Myocyte (in vitro differentiated cells): ENCODE data around the gene GALNT11. TPM values are rescaled to one million over a fixed set of nuclear protein-coding genes. Genes with fewer than 3 reads are reported as not detected.
A peak's percentile ranks its signal among the peaks of the same experiment; 100 is the strongest.
"Not testable (repeated sequence)": the region's sequence is repeated elsewhere in the genome, so short reads cannot be mapped to it uniquely, and the experiment has no call there.

Experiments used
- DNase-seq: peaks from one replicate; pipeline ENCODE4 v3.0.0-alpha.2; 2012; ENCODE audit warnings: low read depth
- polyA plus RNA-seq: library from polyadenylated mRNA; unstranded; fragments of >200 nt; gene quantifications from one replicate; pipeline ENCODE4 v1.2.1, GENCODE V29; 2012; ENCODE audit warnings: missing spikeins
- total RNA-seq: library from RNA; depleted of rRNA; stranded (reverse); fragments of >200 nt; gene quantifications from 2 replicates; pipeline ENCODE4 v1.2.3, GENCODE V29; 2014

Gene GALNT11
- 80.0 and 94.2 TPM in 2 replicates for total RNA-seq
- 48.6 TPM for polyA plus RNA-seq

DNA sequence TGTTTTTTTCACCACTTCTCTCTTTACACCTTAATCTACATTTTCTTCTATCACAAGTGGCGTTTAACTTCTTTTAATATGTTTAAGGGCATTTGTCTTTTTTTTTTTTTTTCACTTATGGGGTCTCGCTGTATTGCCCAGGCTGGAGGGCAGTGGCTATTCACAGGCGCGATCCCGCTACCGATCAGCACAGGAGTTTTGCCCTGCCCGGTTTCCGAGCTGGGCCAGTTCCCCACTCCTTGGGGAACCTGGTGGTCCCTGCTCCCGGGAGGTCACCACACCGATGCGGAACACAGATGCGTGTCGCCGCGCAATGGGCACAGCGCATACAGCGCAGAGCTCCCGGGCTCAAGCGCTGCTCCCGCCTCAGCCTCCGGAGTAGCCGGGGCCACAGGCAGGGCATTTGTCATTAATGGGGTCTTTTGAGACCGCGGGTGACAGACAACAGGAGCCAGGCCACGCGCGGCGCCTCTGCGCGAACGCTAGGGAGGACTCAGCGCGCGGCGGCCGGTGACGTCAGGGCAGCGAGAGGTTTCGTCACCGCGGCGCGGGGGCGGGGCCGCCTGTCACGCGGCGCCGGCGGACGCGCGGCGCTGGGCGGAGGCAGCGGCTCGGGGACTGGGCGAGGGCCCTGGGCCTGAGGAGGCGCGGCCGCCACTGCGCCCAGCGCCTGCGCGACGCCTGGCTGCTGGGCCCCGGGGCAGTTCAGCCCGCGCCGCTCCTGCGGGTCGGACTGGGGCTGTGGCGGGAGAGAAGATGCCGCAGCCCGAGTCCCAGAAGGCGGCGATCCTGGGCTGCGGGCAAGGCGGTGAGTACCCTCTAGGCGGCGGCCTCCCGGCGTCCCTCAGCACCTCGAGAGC, at the start of gene GALNT11:
GALNT11 (plus strand) TSS at position 598 of the 860 bp plus-strand sequence. CDS start 68,554 bp downstream, outside the sequence.
- DNase-seq: peak; percentile 92

DNA sequence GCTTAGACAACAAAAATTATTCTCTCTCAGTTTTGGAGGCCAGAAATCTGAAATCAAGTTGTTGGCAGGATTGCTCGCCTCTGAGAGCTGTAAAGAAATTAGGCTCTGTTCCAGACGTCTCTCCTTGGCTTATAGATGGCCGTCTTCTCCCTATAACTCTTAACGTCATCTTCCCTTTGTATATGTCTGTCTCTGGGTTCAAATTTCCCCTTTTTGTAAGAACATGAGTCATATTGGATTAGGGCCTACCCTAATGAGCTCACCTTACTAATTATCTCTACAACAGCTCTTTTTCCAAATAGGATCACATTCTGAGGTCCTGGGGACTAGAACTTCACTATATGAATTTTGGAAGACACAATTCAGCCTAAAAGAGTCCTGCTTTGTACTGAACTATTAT, 46.9 kb upstream of the GALNT11 start:
- no peak for DNase-seq

DNA sequence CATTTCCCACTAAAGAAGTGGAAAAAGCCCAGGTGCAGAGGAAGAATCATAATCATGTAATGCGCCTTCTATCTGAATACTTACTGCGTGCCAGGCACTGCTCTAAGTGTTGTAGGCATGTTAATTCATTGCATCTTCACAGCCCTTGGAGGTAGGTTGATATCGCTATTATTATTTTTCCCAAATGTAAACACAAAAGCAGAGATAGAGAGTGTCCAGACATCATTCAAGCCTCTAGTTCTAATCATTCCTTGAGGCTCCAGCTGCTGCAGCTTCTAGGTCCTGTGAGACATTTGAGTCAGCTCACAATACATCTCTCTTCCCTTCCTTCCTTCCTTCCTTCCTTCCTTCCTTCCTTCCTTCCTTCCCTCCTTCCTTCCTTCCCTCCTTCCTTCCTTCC, 44.3 kb upstream of the GALNT11 start:
- no peak for DNase-seq

DNA sequence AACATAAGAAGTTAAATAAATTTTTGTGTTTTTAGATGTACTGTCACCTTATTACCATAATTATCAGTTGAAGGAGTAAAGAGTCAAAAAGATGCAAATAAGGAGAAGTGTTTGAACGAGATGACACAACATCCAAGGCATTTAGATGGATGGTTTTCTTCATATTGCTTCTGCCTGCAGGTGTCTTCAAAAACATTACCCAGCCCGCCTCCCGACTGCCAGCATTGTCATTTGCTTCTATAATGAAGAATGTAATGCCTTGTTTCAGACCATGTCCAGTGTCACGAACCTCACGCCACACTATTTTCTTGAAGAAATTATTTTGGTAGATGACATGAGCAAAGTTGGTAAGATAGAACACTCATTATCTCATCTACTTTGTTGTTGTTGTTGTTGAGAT, 42.7 kb upstream of the GALNT11 start:
- DNase-seq: no peak

DNA sequence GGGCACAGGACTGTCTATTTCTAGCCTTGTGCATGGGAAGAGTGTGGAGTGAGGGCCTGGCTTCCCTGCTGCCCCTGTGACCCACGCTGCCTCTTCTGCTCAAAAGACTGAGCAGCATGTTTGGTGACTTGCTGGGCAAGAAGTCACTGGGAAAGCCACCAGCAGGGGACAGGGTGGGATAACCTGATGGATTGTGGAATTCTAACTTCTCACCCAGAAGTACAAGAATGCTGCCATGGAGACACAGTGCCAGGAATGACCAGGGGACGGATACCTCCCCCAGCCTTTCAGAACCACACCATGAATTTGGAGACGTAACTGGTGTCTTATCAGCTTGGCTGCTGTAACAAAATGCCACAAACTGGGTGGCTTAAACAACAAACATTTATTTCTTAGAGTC, 40.9 kb upstream of the GALNT11 start:
- no peak for DNase-seq

DNA sequence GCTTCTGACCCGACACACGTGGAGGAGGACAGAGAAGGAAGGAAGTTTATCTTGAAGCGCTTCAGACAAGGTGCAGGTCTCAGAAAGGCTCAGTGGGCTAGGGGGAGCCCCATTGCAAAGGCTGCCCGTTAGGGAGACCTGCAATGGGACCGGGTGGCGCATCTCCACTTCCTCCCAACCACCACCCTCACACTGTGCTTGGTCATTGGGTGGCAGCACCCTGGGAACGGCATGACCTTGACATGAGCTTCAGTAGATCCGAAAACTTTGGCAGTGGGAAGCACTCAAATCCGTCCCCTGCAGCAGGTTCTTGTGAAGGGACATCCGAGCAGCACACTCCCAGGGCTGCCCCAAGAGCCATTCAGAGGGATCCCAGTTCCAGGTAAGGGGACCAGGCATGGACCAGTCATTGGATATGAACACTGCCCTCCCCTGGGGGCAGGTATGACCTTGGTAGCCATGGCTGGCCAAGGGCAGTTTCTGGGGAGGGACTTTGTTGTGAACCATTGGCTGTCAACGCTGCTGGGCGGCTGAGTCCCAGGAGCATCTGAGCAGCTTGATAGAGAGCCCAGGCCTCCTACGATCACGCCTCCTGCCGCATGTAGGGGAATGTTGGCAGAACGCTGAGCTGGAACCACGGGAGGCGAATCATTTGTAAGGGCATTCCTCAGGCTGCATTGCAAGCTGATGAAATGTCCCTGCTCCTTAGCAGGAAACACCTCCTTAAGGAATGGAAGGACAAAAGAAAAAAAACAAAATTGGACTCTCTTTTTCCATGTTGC, 37.5 kb upstream of the GALNT11 start:
- no peak for DNase-seq

DNA sequence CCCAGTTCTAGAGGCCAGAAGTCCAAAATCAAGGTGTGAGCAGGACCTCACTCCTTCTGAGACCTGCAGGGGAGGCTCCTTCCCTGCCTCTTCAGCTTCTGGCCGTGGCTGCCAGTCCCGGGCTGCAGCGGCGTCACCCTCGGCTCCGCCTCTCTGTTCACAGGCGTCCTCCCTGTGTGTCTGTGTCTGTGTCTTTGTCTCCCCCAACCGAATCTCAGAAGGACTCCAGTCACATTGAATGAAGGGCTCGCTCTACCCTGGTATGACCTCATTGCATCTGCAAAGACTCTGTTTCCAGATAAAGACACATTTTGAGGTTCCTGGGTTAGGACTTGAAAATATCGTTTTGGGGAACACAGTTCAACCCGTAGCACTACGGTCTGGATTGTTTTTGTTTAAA, 33.1 kb upstream of the GALNT11 start:
- peak; percentile 63 for DNase-seq

DNA sequence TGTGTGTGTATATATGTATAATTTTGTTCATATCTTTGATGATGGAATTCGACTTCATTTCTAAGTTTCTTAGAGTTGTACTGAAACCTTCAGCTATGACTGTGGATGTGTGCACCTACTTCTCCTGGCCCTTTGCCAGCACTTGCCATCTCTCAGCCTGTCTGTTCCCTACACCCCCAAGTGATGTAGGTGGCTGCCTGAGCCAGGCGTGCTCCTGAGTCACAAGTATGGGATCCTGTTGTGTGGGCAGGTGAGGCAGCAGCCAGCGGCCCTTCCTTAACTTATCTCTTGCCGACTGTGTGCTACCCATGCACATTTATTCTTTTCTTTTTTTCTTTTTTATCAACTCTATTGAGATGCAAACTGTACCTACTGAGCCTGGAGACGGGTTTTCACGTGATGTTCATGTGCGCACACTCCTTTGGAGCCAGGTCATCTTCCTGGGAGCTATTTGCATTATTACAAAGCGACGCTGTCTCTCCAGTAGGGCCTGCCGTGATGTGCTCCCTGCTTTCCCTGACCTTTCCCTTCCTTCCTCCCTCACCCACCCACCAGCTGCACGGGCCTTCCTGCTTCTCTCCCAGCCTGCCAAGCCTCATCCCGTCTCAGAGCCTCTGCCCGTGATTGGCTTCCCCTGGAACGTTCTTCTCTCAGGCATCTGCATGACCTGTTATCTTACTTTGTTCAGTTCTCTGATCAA, 31.3 kb upstream of the GALNT11 start:
- no peak for DNase-seq

DNA sequence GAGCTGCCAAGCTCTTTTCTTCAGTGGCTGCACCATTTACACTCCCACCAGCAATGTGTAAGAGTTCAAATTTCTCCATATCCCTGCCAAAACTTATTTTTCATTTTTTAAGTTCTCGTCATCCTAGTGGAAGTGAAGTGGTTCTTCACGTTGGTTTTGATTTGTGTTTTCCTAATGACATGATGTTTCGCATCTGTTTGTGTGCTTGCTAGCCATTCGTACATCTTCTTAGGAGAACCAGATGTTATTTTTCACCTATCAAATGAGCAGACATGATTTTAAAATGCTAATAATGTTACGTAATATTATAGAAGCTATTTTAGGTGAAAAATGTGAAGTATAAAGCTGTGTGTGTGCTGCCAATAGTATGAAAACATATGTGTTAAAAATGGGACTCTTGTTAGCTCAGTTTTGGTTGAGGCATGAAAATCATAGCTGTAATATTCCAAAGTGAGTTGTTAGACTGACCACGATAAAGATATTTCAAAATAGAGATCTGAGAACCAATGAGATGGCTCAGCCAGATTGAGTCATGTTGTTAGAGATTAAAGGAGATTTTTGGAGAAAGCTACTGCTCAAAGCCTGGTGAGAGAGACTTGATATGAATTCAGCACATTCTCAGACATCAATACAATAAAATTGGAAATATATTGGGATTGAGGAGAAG, 25.9 kb upstream of the GALNT11 start:
- no peak for DNase-seq

DNA sequence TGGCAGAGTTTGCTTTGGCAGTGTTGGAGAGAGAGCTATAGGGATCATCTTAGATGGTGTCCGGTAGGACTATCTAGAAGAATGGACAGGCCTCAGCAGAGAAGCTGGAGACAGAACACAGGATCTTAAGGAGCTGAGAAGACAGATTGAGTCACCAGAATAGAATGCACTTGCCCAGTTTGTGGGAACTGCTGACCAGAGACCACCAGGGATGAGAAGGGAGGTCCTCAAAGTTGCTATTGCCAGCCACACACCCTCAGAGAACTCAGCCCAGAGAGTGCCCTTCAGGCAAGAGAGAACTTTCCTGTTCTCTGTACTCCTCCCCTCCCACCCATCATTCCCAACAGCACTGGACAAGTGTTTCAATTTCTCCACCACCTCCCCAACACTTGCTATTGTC, 25.3 kb upstream of the GALNT11 start:
- no peak for DNase-seq

DNA sequence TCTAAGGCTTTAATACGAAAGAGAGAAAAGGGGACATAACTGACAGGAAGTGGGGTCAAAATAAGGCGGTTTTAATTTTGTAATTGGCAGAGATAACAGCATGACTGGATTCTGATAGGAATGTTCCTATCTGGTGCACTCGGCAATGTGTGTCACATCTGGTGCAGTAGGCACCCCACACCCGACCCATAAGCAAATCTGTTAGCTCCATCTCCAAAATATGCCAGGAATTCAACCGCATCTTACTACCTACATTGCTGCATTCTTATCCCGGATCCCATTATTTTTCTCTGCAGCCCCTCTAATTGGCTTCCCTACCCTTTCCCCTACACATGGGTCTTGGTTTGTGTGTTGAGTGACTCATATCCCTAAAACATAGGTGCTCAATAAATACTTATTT, 19.1 kb upstream of the GALNT11 start:
- no peak for DNase-seq

DNA sequence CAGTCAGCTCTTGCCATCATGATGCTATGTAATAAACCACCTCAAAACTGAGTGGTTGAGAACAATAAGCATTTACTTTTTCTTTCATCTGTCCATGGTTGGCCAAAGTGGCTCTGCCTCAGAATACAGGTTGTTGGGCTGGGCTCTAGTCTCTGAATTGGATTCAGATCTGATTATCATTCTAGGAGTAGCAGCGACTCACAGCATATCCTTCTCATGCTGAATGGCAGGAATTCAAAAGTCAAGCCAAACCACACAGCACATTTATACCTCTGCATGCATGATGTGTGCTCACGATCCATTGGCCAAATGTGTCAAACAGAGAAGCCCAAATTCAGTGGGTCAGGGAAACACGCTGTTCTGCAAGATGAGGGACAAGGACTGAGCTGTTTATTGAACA, 13.6 kb upstream of the GALNT11 start:
- no peak for DNase-seq

DNA sequence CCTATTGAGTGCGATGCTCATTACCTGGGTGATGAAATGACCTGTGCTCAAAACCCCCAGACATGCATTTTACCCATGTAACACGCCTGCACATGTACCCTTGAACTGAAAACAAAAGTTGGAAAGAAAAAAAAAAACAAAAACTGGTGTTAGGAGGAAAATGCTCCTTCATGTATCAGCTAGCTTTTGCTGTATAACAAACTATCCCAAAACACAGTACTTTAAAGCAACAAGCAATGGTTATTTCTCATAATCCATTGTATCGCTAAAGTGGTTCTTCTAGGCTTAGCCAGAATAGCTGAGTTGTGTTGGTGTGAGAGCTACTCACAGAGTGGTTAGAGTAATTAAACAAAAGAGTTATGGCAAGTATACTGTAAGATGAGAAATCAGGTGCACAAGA, 12.2 kb upstream of the GALNT11 start:
- no peak for DNase-seq

DNA sequence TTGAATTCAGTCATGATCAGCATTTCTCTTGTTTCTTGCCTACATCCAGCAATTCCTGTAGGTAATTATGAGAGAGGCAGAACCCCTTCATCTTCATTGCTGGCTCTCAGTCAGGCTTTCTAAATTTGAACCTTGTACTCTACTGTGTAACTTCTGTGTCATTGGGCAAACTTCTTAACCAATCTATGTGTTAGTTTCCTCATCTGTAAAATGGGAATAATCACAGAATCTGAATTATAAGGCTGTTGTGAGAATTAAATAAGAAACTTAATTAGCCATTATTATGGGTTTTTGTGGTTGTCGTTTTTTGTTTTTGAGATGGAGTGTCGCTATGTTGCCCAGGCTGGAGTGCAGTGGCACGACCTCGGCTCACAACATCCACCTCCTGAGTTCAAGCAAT, 11.5 kb upstream of the GALNT11 start:
- no peak for DNase-seq

DNA sequence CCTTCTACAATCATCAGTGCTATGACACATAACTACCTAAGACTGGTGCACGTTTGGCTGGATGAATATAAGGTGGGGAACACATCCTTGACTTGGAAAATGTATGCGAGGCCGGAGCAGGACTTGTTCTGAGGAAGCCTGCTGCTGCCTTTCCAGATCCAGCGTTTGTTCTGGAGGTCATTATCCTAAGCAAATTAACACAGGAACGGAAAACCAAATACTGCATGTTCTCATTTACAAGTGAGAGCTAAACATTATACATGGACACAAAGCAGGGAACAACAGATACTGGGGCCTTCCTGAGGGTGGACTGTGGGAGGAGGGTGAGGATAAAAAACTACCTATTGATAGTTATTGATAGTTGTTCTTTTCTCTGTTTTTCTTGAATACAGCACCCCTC, 10.8 kb upstream of the GALNT11 start:
- no peak for DNase-seq

DNA sequence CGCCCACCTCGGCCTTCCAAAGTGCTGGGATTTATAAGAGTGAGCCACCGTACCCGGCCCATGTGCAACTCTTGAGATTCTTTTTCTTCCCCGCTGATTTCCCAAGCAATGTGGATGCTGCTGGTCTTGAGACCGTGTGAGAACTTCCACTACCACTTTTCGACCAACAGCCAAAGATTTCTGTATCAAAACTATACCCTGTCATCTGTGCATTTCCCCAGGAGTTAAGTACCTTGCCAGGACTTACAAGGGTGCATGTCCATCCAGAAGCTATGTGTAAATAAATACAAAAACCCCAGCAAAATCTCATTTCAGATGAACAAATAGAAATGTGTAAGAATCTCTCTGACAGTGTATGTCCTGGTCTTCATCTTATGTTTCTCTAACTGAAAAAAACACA, 9.9 kb upstream of the GALNT11 start:
- no peak for DNase-seq

DNA sequence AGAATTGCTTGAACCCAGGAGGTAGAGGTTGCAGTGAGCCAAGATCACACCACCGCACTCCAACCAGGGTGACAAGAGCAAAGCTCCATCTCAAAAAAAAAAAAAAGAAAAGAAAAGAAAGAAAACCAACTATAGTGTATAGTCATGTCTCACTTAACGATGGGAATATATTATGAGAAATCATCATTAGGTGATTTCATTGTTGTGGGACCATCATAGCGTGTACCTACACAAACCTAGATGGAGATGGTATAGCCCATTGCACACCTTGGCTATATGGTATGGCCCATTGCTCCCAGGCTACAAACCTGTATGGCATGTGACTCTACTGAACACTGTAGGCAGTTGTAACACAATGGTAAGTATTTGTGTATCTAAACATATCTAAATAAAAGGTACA, 8.5 kb upstream of the GALNT11 start:
- no peak for DNase-seq

DNA sequence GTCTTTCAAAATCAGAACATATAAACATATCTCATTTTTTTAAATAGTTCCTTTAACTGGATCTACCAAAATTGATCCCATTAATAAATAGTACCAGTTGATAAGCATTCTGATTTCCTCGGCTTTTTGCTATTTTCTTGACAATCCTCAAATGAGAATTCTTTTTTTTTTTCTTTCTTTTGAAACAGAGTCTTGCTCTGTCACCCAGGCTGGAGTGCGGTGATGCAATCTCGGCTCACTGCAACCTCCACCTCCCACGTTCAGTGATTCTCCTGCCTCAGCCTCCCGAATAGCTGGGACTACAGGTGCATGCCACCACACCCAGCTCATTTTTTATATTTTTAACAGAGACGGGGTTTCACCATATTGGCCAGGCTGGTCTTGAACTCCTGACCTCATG, 7.8 kb upstream of the GALNT11 start:
- DNase-seq: not testable (repeated sequence)

DNA sequence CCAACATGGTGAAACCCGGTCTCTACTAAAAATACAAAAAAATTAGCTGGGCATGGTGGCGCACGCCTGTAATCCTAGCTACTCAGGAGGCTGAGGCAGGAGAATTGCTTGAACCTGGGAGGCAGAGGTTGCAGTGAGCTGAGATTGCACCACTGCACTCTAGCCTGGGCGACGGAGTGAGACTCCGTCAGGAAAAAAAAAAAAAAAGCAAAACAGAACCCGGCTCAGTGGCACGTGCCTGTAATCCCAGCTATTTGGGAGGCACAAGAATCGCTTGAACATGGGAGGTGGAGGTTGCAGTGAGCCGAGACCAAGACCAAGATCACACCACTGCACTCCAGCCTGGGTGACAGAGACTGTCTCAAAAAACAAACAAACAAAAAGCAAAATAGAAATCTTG, 3.7 kb upstream of the GALNT11 start:
- not testable (repeated sequence) for DNase-seq

DNA sequence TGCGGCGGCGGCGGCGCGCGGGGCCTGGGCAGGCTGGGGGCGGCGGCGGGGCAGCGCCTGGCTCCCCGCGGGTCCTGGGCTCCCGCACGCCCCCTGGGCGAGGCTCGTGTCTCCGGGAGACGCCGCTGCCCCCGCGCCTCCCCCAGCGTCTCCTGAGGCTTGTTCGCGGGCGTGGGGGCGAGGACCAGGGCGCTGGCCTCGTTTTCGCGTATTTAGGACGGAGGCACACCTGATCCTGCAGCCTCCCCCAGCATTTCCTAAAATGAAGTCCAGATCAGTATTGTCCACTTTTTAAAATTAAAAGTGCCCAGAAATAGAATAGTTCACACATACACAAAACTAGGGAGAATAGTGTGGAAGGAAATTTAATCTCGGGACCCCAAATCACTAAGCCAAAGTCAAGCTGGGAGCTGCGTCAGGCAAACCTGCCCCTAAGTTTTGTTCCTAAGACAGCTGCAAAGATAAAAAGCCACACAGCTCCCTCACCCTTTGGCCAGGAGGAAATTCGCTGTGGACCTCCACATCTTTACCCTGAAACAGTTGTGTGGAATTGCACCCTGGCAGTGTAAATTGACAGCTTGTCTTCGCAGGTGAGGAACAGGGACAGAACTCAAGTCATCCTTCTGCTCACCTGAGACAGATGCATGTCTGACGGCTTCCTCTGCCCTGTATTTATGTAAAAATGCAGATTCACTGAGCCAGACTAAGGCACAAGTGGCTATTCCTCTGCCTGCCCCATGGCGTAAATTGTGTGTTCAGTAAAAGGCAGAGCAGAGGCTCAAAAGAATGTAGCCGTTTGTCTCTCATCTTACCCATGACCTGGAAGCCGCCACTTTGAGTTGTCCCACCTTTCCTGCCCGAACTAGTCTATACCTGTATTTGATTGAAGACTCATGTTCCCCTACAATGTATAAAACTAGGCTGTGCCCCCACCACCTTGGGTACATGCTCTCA, 740 bp downstream of the GALNT11 start:
- peak; percentile 34 for DNase-seq
